ENCODE results near the gene DOCK1.

The DOCK1 gene

DNA sequence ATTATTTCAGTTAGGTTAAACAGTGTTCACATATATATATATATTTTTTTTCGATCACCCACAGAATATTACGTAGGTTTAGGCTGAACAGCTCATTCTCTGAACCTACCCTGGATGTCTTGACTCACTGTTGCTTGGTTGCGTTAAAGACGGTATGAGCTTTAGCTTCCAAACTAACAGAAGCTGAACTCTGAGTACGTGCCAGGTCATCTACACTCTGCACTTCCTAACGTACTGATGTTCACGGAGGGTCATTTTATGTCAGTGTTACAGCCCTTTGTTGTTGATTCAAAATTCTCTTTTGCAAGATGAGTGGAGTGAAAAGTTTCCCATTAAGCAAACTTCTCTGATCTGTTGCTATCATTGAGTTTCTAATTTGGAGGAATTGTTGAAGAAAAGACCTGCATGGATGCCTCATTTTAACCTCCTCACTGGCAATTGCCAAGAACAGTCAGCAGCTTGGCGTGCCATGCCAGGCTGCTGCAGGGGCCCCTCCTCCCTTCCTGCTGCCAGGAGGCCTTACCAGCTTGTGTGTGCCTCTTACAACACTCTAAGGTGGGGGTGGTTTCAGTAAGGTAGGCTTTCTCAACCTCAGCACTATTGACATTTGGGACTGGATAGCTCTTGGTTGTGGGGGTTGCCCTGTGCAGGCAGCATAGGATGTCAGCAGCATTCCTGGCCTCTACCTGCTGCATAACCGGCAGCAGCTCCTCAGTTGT lies 246.9 kb downstream of the DOCK1 start:
- Histone ChIP-seq H3K36me3 (ENCODE audit: control insufficient read depth, insufficient read depth, low read length) (no peaks in the 10 kb centered on the region), H3K4me3 (ENCODE audit: low read length) (no peak overlapping the region), H3K4me1 (ENCODE audit: control insufficient read depth, insufficient read depth, low read length) (no peaks in the 10 kb centered on the region), H3K27ac (ENCODE audit: low read depth, low read length) (no peak overlapping the region), H3K27me3 (ENCODE audit: control insufficient read depth, insufficient read depth, low read length) (no peaks in the 10 kb centered on the region), H3K9ac (ENCODE audit: low read length) (no peak overlapping the region)

DNA sequence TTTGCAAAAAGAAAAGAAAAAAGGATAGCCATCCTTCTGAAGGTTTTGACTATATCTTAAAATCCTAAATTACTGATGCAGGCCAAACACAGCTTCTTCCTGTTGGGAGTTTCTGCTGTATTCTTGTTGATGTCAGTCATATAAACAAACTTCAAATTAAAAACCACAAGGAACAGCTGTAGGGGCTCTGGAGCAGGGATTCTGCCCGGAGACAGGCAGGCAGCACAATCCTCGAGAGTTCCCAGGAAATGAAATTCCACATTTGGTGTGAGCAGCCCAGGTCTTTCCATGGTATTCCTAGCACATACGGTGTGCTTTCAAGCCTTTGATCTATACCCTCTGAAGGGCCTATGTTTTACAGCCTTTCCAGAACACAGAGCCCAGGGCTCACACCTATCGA lies 248.0 kb downstream of the DOCK1 start:
- no peaks in the 10 kb centered on the region for H3K27me3 ChIP-seq (ENCODE audit: control insufficient read depth, insufficient read depth, low read length)
- no peak overlapping the region for H3K9ac ChIP-seq (ENCODE audit: low read length)
- H3K4me3 ChIP-seq (ENCODE audit: low read length), result no peak overlapping the region
- no peak overlapping the region for H3K27ac ChIP-seq (ENCODE audit: low read depth, low read length)
- H3K4me1 ChIP-seq (ENCODE audit: control insufficient read depth, insufficient read depth, low read length), result no peaks in the 10 kb centered on the region
- no peaks in the 10 kb centered on the region for H3K36me3 ChIP-seq (ENCODE audit: control insufficient read depth, insufficient read depth, low read length)

DNA sequence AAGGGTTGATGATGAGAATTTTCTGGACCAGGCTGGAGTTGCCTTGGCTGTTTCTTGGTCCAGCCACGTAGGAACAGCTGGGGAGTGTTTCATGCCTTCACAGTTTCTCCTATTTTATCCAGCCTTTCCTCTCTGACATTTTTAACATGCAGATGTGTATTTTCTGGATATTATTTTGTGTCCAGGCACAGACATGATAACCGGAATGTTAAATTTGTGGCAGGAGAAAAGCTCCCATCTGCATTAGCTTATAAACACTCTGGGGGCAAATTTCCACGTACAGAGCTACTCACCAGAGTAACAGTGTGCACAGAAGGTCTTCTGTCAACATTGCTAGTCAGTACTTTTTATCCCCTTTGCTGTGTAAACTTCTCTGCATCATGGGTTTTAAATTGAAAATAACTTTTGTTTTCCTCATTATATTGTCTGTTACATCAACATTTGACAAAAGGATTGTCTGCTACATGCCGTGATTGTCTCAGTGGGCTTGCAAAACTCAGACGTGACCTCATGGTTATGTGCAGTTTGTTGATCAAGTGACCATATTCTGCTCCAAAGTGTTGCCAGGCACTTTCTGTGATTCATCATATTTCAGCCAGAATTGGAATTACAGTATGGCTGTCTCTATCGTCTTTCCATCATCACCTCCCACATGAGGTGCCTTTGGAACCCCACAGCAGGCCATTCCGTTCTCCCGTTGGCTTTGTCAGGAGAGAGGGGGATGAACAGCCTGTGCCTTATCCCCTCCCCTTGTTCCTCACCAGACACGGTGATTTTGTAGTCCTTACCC lies 249.8 kb downstream of the DOCK1 start:
- Histone ChIP-seq H3K9ac (ENCODE audit: low read length) (no peak overlapping the region), H3K27ac (ENCODE audit: low read depth, low read length) (no peak overlapping the region), H3K36me3 (ENCODE audit: control insufficient read depth, insufficient read depth, low read length) (no peaks in the 10 kb centered on the region), H3K4me3 (ENCODE audit: low read length) (no peak overlapping the region), H3K27me3 (ENCODE audit: control insufficient read depth, insufficient read depth, low read length) (no peaks in the 10 kb centered on the region), H3K4me1 (ENCODE audit: control insufficient read depth, insufficient read depth, low read length) (peaks cover 4% of the 10 kb centered on the region)

DNA sequence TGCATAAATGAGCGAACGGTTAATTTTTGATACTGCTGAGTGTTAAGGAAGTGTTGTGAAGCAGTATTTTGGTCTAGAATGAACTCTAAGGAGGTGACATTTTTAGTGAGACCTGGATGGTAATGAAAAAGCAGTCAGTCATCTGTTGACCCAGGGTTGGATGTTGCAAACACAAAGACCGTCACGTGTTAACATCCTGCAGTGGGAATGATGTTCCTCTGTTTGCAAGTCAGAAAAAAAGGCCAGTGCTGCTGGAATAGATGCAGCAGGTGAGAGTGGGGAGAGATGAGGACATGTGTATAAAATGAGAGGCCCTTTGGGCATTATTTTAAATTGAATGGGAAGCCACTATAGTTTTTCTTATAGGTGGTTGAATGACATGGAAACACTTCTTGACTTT lies 251.9 kb downstream of the DOCK1 start:
- Histone ChIP-seq H3K27me3 (ENCODE audit: control insufficient read depth, insufficient read depth, low read length) (no peaks in the 10 kb centered on the region), H3K36me3 (ENCODE audit: control insufficient read depth, insufficient read depth, low read length) (no peaks in the 10 kb centered on the region), H3K4me1 (ENCODE audit: control insufficient read depth, insufficient read depth, low read length) (peaks cover 5% of the 10 kb centered on the region), H3K9ac (ENCODE audit: low read length) (no peak overlapping the region), H3K4me3 (ENCODE audit: low read length) (no peak overlapping the region), H3K27ac (ENCODE audit: low read depth, low read length) (no peak overlapping the region)

DNA sequence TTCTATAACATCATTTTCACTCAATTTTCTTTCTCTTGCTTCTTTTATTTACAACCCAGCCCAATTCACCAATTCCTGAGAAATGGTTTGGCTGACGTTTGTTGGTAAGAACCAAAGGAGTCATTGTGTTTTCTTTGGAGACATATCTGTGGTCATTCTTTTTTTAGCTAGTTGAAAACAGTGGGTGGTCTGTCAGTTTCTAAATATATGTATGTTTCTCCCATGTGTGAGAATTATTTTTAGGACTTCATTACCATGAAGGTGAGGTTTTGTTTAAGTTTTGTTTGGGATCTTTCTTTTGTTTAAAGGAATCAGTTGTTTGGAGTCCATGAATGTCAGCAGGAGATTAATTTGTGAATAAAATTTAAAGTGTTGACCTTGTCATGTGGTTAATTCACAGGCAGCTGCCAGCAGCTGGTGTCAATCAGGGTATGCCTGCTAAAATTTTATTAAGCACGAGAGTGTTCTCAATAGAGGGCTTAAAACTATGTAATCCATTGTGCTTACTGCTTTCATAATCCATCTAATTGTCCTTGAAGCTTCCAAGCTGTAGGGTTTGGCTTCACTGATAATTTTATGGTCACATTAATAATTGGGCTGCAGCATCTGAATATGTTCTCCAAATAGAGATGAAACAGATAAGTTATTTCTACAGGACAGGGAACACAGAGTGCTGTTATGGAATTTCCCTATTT lies 252.4 kb downstream of the DOCK1 start:
- peaks cover 5% of the 10 kb centered on the region for H3K4me1 ChIP-seq (ENCODE audit: control insufficient read depth, insufficient read depth, low read length)
- no peaks in the 10 kb centered on the region for H3K27me3 ChIP-seq (ENCODE audit: control insufficient read depth, insufficient read depth, low read length)
- H3K36me3 ChIP-seq (ENCODE audit: control insufficient read depth, insufficient read depth, low read length), result no peaks in the 10 kb centered on the region
- H3K9ac ChIP-seq (ENCODE audit: low read length), result no peak overlapping the region
- no peak overlapping the region for H3K4me3 ChIP-seq (ENCODE audit: low read length)
- H3K27ac ChIP-seq (ENCODE audit: low read depth, low read length), result no peak overlapping the region

DNA sequence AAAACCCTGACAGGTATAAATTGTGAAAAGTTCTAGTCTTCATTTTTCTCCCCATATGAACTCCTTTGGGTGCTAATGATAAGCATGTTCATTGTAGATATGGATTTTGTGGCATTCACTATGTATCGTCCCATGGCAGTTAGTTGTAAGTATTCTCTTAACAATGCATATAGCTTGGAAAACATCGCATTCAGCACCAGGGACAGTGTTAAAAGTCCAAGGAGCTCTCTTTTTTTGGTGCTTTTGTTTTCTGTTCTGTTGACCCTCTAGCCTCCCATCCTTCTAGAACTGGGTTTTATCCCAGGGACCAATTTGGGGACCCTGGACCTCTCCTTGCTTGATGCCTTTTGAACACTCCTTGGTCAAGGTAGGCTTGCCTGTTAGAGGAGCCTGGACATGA lies 253.4 kb downstream of the DOCK1 start:
- Histone ChIP-seq H3K27ac (ENCODE audit: low read depth, low read length) (no peak overlapping the region), H3K4me1 (ENCODE audit: control insufficient read depth, insufficient read depth, low read length) (peaks cover 5% of the 10 kb centered on the region), H3K4me3 (ENCODE audit: low read length) (no peak overlapping the region), H3K9ac (ENCODE audit: low read length) (no peak overlapping the region), H3K27me3 (ENCODE audit: control insufficient read depth, insufficient read depth, low read length) (no peaks in the 10 kb centered on the region), H3K36me3 (ENCODE audit: control insufficient read depth, insufficient read depth, low read length) (no peaks in the 10 kb centered on the region)

DNA sequence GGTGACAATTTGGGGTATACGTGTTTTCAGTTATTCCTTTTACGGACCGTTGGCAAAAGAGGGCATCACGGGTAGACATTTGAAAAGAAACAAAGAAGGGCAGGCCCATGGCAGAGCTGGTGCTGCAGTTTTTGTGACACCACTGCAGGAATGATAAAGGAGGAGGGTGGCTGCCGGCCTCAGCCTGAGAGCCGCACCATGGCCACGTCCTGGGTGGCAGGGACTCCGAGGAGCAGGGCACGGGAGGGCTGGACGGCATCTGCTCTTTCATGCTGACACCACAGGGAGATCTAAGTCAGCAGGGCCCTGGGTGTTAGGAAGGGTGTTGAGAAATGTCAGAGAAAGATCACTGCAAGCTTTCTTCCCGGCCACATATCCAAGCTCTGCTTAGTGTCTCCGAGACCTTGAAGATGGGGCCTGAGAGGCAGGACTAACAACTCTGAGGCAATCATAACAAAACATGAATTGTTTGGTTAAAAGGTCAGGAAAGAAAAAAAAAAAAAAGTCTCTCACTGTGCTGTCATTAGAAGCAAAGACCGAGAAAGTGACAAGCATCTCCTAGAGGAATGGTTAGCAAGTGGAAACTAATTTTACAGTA lies 254.5 kb downstream of the DOCK1 start:
- Histone ChIP-seq H3K36me3 (ENCODE audit: control insufficient read depth, insufficient read depth, low read length) (no peaks in the 10 kb centered on the region), H3K9ac (ENCODE audit: low read length) (no peak overlapping the region), H3K27ac (ENCODE audit: low read depth, low read length) (no peak overlapping the region), H3K4me3 (ENCODE audit: low read length) (no peak overlapping the region), H3K27me3 (ENCODE audit: control insufficient read depth, insufficient read depth, low read length) (no peaks in the 10 kb centered on the region), H3K4me1 (ENCODE audit: control insufficient read depth, insufficient read depth, low read length) (peaks cover 5% of the 10 kb centered on the region)

DNA sequence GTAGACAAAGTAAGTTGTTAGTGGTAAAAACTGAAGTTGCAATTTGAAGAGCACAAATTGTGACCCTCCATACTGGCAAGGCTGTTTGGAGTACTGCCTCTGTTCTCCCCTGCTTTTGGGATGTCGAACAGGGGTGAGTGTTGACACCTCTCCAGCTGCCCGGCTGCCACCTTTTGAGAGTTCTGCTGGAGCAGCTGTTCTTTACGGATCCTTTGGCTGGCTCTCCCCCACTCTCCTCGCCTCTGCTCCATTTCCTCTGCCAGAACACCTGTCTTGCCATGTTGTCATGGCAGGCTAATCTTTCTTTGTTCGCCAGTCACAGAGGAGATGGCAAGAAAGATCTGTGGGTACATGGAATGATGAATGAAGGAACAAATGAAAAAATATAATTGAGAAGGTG lies 256.3 kb downstream of the DOCK1 start:
- H3K27ac ChIP-seq (ENCODE audit: low read depth, low read length), result no peak overlapping the region
- H3K4me1 ChIP-seq (ENCODE audit: control insufficient read depth, insufficient read depth, low read length), result peaks cover 5% of the 10 kb centered on the region
- H3K27me3 ChIP-seq (ENCODE audit: control insufficient read depth, insufficient read depth, low read length), result no peaks in the 10 kb centered on the region
- H3K9ac ChIP-seq (ENCODE audit: low read length), result no peak overlapping the region
- no peak overlapping the region for H3K4me3 ChIP-seq (ENCODE audit: low read length)
- H3K36me3 ChIP-seq (ENCODE audit: control insufficient read depth, insufficient read depth, low read length), result no peaks in the 10 kb centered on the region

DNA sequence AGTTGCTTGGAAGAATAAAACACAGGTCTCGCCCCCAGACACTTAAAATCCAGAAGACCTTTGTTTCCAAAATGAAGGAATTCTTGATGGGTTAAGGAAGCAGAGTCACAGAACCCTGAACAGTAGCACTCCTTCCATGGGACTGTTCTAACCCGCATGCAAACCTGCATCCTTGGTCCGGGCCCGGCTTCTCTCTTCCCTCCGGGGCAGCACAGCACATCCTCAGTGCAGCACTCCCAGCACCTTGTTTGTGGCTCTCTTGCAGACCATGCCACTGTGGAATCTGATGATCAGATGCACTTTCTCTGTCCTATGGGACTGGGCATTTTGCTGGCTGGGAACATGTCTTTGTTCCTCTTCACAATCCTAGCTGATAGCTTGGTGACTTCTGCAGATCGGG lies 257.6 kb downstream of the DOCK1 start:
- Histone ChIP-seq H3K4me1 (ENCODE audit: control insufficient read depth, insufficient read depth, low read length) (peaks cover 5% of the 10 kb centered on the region), H3K27me3 (ENCODE audit: control insufficient read depth, insufficient read depth, low read length) (no peaks in the 10 kb centered on the region), H3K4me3 (ENCODE audit: low read length) (no peak overlapping the region), H3K36me3 (ENCODE audit: control insufficient read depth, insufficient read depth, low read length) (no peaks in the 10 kb centered on the region), H3K9ac (ENCODE audit: low read length) (no peak overlapping the region), H3K27ac (ENCODE audit: low read depth, low read length) (no peak overlapping the region)

DNA sequence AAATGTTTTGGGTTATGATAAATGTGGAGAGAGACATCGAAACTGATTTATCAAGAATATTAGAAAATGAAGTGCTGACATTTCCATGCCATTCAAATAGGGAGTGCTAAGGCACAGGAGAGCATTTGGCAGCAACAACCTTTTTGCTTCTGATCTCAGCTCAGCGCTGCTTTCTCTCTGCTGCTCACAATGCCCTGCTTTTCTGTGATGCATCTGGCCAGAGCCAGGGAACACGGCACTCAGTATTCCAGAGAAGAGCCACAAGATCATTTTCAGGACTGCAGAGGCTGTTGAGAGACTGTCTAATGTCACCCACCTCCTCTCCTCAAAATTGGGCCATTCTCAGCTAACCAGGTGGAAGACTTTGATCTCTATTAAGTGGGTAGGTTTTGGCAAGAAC lies 263.0 kb downstream of the DOCK1 start:
- H3K4me3 ChIP-seq (ENCODE audit: low read length), result no peak overlapping the region
- no peak overlapping the region for H3K27ac ChIP-seq (ENCODE audit: low read depth, low read length)
- no peaks in the 10 kb centered on the region for H3K27me3 ChIP-seq (ENCODE audit: control insufficient read depth, insufficient read depth, low read length)
- H3K9ac ChIP-seq (ENCODE audit: low read length), result no peak overlapping the region
- H3K36me3 ChIP-seq (ENCODE audit: control insufficient read depth, insufficient read depth, low read length), result no peaks in the 10 kb centered on the region
- no peaks in the 10 kb centered on the region for H3K4me1 ChIP-seq (ENCODE audit: control insufficient read depth, insufficient read depth, low read length)

DNA sequence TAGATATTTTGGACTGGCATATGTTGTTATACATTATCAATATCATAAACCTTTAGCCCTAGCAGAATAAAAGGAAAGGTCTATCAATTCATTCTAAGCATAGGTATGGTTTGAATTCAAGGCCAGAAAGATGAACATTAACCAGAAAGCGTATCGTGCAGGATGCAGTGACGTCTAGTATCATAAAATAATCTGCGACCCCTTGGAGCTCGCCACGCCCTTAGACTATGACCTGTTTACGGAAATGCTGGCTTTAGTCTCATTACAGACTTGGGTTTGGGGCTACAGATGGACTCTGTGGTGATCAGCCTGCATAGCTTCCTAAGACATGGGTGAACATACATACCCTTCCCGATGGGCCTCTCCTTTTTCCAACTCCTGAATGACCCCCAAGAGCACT lies 269.6 kb downstream of the DOCK1 start:
- H3K36me3 ChIP-seq (ENCODE audit: control insufficient read depth, insufficient read depth, low read length), result no peaks in the 10 kb centered on the region

DNA sequence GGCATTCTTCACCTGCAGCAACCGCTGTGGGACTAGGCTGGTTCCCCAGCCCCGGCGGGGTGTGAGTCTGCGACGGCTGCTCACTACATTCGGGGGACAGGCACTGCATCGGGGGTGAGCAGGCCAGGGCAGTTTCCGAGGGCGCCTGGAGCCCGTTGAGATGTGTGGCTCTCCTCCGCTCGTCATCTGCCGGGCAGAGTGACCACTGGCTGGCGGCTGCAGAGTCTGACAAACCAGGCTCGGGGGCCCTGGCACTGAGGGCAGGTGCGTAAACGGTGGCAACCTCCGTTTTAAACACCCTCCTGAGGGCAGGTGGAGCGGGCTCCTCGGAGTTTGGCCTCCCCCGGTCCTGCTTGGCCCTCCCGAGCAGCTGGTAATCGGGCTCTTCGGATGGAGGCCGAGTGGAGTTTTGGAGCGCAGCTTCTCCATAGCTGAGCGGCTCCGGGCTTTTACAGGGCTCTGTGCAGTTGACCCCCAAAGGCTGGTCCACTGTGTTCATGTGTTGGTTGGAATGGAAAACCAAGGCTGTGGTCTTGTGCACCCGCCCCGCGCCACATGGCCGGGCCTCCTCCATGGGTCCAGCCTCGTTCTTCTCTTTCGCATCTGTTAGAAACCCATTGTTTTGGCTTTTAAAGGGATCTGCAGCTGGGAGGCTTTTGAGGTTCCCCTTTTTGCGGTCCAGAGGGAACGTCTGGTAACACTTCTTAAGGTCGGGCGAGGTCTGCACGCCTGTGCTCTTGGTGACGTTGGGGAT lies 270.3 kb downstream of the DOCK1 start:
- Histone ChIP-seq H3K27ac (ENCODE audit: low read depth, low read length) (no peak overlapping the region), H3K27me3 (ENCODE audit: control insufficient read depth, insufficient read depth, low read length) (no peaks in the 10 kb centered on the region), H3K4me3 (ENCODE audit: low read length) (no peak overlapping the region), H3K4me1 (ENCODE audit: control insufficient read depth, insufficient read depth, low read length) (no peaks in the 10 kb centered on the region), H3K36me3 (ENCODE audit: control insufficient read depth, insufficient read depth, low read length) (no peaks in the 10 kb centered on the region), H3K9ac (ENCODE audit: low read length) (no peak overlapping the region)

More for the DNA sequence above, 269.6 kb downstream of the DOCK1 start:
- H3K4me3 ChIP-seq (ENCODE audit: low read length), result no peak overlapping the region
- H3K27me3 ChIP-seq (ENCODE audit: control insufficient read depth, insufficient read depth, low read length), result no peaks in the 10 kb centered on the region
- no peak overlapping the region for H3K9ac ChIP-seq (ENCODE audit: low read length)
- H3K4me1 ChIP-seq (ENCODE audit: control insufficient read depth, insufficient read depth, low read length), result no peaks in the 10 kb centered on the region
- no peak overlapping the region for H3K27ac ChIP-seq (ENCODE audit: low read depth, low read length)
